MM.1S (cell line): ENCODE data around the gene FOXN3.

Source experiments
- EZH2 ChIP-seq: fragments of 300-600 bp; sonication (generic); optimal IDR thresholded peaks from 2 replicates; pipeline ENCODE3; 2017; ENCODE audit warnings: low read depth, mild to moderate bottlenecking, antibody characterized with exemption, low read length, mixed read lengths
- EZH2phosphoT487 ChIP-seq: fragments of 300-600 bp; sonication (generic); IDR thresholded peaks from 2 replicates; pipeline ENCODE4 v1.6.1; 2018; ENCODE audit warnings: antibody characterized with exemption, low read length
- TF ChIP-seq, protein P1 (sequence below): fragments of 300-600 bp; sonication (generic); IDR thresholded peaks from 2 replicates; pipeline ENCODE4 v1.5.1; 2016; ENCODE audit warnings: antibody characterized with exemption, low read length, mixed read lengths

DNA sequence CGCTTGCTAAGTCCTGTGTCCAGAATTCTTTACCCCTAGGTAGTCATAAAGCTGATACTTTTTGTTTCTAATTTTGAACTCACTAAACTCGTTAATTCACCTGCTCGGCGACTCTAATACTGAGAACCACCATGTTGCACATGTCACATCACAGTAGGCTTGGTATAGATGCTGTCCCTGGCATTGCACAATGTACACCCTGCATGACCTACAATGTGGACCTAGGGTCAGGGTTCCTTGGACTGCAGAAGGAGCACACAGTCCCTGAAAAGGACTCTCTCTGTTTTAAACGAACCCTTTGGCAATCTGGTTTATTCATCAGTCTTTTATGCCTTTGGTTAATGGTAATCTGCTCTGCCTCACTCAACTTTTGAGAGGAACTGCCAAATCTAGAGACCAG lies 272.4 kb downstream of the FOXN3 start:
- TF ChIP-seq, protein P1, sequence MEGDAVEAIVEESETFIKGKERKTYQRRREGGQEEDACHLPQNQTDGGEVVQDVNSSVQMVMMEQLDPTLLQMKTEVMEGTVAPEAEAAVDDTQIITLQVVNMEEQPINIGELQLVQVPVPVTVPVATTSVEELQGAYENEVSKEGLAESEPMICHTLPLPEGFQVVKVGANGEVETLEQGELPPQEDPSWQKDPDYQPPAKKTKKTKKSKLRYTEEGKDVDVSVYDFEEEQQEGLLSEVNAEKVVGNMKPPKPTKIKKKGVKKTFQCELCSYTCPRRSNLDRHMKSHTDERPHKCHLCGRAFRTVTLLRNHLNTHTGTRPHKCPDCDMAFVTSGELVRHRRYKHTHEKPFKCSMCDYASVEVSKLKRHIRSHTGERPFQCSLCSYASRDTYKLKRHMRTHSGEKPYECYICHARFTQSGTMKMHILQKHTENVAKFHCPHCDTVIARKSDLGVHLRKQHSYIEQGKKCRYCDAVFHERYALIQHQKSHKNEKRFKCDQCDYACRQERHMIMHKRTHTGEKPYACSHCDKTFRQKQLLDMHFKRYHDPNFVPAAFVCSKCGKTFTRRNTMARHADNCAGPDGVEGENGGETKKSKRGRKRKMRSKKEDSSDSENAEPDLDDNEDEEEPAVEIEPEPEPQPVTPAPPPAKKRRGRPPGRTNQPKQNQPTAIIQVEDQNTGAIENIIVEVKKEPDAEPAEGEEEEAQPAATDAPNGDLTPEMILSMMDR: no peak
- TF ChIP-seq EZH2phosphoT487 (no peak), EZH2 (no peak)
